Right ventricle myocardium inferior (tissue), 1 donor: ENCODE data around the gene CARD8. TPM values are rescaled to one million over a fixed set of nuclear protein-coding genes. Genes with fewer than 3 reads are reported as not detected.
"Not testable (repeated sequence)": the region's sequence is repeated elsewhere in the genome, so short reads cannot be mapped to it uniquely, and the experiment has no call there.

Experiments used
- ATAC-seq: fragments of 200-7000 bp; cut with Tn5 transposase; one replicate; pipeline ENCODE4 v1.9.1; 2020; ENCODE audit warnings: mild to moderate bottlenecking, moderate library complexity
- DNase-seq: peaks from one replicate; pipeline ENCODE4 v3.0.0; 2021; ENCODE audit errors: missing footprints
- intact Hi-C: fragments of 100-400 bp; cut with DNase I; formaldehyde crosslinking; loops from one replicate; pipeline ENCODE4 v1.11.0; 2022
- total RNA-seq: library from RNA; stranded (reverse); fragmentation: NEBNext Ultra II Directional; extraction: Animal tissue kit (Norgen Biotek cat#: 25700); gene quantifications from one replicate; pipeline ENCODE4 v1.2.1, GENCODE V29; 2021
- donor health status: DM: no; HTN: yes; CAD: no; lungs with severe emphysema.

The CARD8 gene
- total RNA-seq, 1 donor from 2014 or later: 34.5 TPM

GRCh38 chr19:48239120-48239519, 16.6 kb downstream of the CARD8 start:
- no peak for DNase-seq
- intact Hi-C loops: no loop called here
- ATAC-seq: no peak

- DNase-seq: no peak
- no peak for ATAC-seq
- intact Hi-C loops: no loop called here
These were observed 18.7 kb downstream of the CARD8 start for GRCh38 chr19:48237057-48237456.

DNA sequence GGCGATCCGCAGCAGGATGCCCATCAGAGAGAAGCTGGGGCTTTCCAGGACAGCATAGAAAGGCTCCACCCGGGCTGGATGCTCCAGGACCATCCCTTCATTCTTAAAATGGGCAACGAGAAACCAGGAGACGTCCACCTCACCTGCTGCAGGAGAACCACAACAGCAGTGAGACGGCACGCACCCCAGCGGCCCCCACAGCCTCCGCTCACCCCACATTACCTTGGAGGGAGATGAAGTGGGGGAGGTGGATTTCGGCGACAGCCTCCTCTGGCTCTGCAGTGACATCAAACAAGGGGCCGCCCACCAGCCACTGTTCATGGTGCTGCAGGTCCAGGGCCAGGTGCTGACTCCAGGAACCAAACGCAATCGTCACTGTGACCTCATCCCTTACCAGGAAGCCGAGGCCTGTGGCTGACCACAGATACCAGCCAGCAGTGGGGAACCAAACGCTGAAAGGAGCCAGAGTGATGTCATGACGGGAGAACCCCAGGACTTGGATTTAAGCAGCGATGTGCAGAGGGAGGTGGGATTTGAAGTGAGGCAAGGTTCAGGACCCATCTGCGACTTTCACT, 25.1 kb downstream of the CARD8 start:
- intact Hi-C loops: no loop called here
- ATAC-seq (no peak), DNase-seq (no peak)

GRCh38 chr19:48221628-48222027, 34.1 kb downstream of the CARD8 start:
- intact Hi-C loops: no loop called here
- ATAC-seq (no peak), DNase-seq (no peak)

- intact Hi-C loops, DNase-seq, ATAC-seq: not testable (repeated sequence)
These were observed 34.9 kb downstream of the CARD8 start for GRCh38 chr19:48220784-48221183.

DNA sequence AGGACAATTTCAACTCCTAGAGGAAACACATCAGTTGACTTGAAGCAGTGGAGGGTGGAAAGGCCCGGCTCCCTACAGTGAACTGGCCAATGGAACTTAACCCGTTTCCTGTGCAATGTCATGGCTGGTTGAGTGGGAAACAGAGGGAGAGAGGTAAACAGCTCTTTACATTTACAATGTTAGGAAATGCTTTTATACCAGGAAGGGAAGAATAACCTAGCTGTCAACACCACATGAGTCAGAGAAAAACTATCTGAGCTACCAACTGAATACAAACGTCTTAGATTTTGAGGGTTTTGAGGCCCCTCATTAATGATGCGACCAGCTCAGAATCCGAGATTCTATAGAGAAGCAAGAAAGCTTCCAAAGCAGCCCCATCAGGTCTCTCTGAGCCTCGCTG, 36.7 kb downstream of the CARD8 start:
- intact Hi-C loops: no loop called here
- no peak for DNase-seq
- no peak for ATAC-seq

GRCh38 chr19:48216933-48217332, 38.8 kb downstream of the CARD8 start:
- intact Hi-C loops: no loop called here
- DNase-seq: no peak
- no peak for ATAC-seq

- DNase-seq: no peak
- intact Hi-C loops: no loop called here
- ATAC-seq: no peak
These were observed 41.8 kb downstream of the CARD8 start for GRCh38 chr19:48213959-48214358.

DNA sequence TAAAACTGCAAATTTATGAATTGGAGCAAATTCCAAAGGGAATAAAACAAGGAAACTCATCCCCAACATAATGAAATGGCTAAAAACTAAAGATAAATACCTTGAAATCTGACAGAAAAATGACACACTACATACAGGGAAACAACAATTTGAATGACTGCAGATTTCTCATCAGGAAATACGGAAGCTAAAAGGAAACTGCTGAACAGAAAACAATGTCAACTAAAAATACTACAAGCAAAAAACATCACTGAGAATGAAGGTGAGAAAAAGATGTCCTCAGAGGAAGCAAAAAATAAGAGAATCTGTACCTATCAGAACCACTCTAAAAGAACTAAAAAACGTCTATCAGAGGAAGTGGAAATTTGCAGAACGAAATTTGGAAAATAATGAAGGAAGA, 45.7 kb downstream of the CARD8 start:
- intact Hi-C loops: no loop called here
- ATAC-seq (no peak), DNase-seq (no peak)

- DNase-seq (no peak), ATAC-seq (no peak)
- intact Hi-C loops: loop anchor here (10.0 kb wide), 1 partner anchor 48 kb away; the partner anchor contains the start of gene CARD8
These were observed 49.2 kb downstream of the CARD8 start for GRCh38 chr19:48206397-48207093.

DNA sequence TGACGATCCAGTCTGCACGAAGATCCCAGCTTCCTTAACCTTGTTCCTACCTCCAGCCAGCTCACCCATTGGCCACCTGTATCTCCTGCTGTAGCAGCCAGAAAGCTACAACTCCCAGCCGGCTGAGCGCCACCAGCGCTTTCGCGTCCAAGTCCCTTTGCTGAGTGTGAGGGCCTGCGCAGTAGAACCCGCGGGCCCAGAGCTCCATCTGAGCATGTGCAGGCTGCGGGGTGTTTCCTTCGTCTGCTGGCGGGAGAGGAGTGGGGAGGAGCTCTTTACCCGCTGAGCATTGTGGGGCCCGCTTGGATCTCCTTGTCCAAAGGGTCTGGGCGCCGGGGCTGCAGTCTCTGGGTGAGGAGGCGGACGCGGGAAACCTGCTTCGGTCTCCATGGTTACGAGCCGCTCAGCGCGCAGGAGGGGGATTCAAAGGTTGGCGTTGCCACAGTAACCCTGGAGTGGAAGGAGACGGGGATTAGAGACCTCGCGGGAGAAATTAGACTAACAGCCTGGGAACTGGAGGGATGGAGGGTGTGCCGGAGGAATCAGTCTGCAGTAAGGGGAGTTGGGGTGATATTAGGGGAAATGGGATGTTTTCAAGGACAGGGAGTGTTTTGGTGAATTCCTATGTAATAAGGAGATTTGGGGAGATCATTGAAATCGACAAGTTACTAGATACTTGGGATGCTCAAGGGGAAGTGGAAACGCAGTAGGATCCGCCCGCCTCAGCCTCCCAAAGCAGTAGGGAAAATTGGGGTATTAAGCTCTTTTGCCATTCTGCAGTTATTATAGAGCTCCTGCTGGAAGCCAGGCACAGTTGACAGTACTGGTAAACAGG, 51.7 kb downstream of the CARD8 start:
- intact Hi-C loops: loop anchor here (10.0 kb wide), 1 partner anchor 51 kb away; the partner anchor contains the start of gene CARD8
- ATAC-seq (peak; percentile 100), DNase-seq (peak; percentile 96)

- DNase-seq (no peak), ATAC-seq (no peak)
- intact Hi-C loops: loop anchor here (10.0 kb wide), 1 partner anchor 51 kb away; the partner anchor contains the start of gene CARD8
These were observed 52.4 kb downstream of the CARD8 start for GRCh38 chr19:48203222-48203793.

GRCh38 chr19:48196933-48197665, 58.6 kb downstream of the CARD8 start:
- ATAC-seq: peak; percentile 42
- no peak for DNase-seq
- intact Hi-C loops: no loop called here

GRCh38 chr19:48196321-48196763, 59.4 kb downstream of the CARD8 start:
- ATAC-seq: peak; percentile 20
- DNase-seq: no peak
- intact Hi-C loops: no loop called here

GRCh38 chr19:48194844-48195830, 60.6 kb downstream of the CARD8 start:
- DNase-seq (no peak), ATAC-seq (no peak)

GRCh38 chr19:48194041-48194843, 61.5 kb downstream of the CARD8 start:
- intact Hi-C loops: no loop called here
- no peak for ATAC-seq
- no peak for DNase-seq

More at GRCh38 chr19:48194844-48195830, 60.6 kb downstream of the CARD8 start:
- intact Hi-C loops: no loop called here

DNA sequence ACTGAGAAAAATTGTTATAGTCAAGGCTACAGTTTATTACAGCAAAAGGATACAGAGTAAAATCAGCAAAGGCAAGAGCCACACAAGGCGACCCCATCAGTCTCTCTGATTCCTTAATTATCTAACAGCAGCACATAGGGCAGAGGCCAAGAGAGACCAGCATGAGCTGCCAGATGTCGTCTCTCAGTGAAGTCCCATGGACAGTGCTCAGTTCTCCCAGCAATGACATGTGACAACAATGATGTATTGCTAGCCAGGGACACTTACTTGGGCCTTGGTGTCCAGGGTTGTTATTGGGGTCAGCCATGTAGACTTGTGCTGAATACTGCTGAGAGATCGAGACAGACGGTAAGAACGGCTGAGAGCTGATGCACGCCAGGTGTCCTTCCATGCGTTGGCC, 63.0 kb downstream of the CARD8 start:
- intact Hi-C loops: no loop called here
- ATAC-seq (no peak), DNase-seq (no peak)
